IPS-18a (cell line): ENCODE data around the gene ADAMTSL5.
"Not testable (repeated sequence)": the region's sequence is repeated elsewhere in the genome, so short reads cannot be mapped to it uniquely, and the experiment has no call there.

Experiments
- H3K27ac ChIP-seq: one replicate; pipeline ENCODE4 v1.5.1; 2013; ENCODE audit warnings: low read length
- H3K27me3 ChIP-seq: one replicate; pipeline ENCODE4 v1.6.1; 2013; ENCODE audit warnings: mild to moderate bottlenecking, low read length; ENCODE audit not compliant: control insufficient read depth, insufficient read depth
- H3K36me3 ChIP-seq: one replicate; pipeline ENCODE4 v1.6.1; 2013; ENCODE audit warnings: low read depth, low read length; ENCODE audit not compliant: control insufficient read depth
- H3K4me1 ChIP-seq: one replicate; pipeline ENCODE4 v1.6.1; 2013; ENCODE audit warnings: low read depth, low read length; ENCODE audit not compliant: control insufficient read depth
- H3K4me3 ChIP-seq: one replicate; pipeline ENCODE4 v1.5.1; 2013; ENCODE audit warnings: low read length
- H3K9ac ChIP-seq: one replicate; pipeline ENCODE4 v1.6.1; 2013; ENCODE audit warnings: mild to moderate bottlenecking, low read length, moderate library complexity
- H3K9me3 ChIP-seq: one replicate; pipeline ENCODE4 v1.6.1; 2013; ENCODE audit warnings: low read depth, low read length; ENCODE audit not compliant: control insufficient read depth

The ADAMTSL5 gene

GRCh38 chr19:1499231-1499630, 13.6 kb downstream of the ADAMTSL5 start:
- H3K36me3 ChIP-seq, H3K27ac ChIP-seq, H3K4me3 ChIP-seq, H3K9ac ChIP-seq, H3K9me3 ChIP-seq, H3K4me1 ChIP-seq: not testable (repeated sequence)
- peaks cover 17% of the 10 kb centered on the region for H3K27me3 ChIP-seq

GRCh38 chr19:1497578-1498235, 15.1 kb downstream of the ADAMTSL5 start:
- H3K9me3 ChIP-seq: no peaks in the 10 kb centered on the region
- H3K4me1 ChIP-seq: no peaks in the 10 kb centered on the region
- H3K36me3 ChIP-seq: no peaks in the 10 kb centered on the region
- H3K27me3 ChIP-seq: peaks cover 7% of the 10 kb centered on the region
- H3K4me3 ChIP-seq: no peak overlapping the region
- no peak overlapping the region for H3K27ac ChIP-seq
- no peak overlapping the region for H3K9ac ChIP-seq

GRCh38 chr19:1496714-1497577, 15.9 kb downstream of the ADAMTSL5 start:
- Histone ChIP-seq H3K9ac (no peak overlapping the region), H3K27ac (no peak overlapping the region), H3K27me3 (peaks cover 13% of the 10 kb centered on the region), H3K4me3 (no peak overlapping the region), H3K9me3 (no peaks in the 10 kb centered on the region), H3K36me3 (no peaks in the 10 kb centered on the region), H3K4me1 (no peaks in the 10 kb centered on the region)

- H3K4me3 ChIP-seq: no peak overlapping the region
- H3K36me3 ChIP-seq: no peaks in the 10 kb centered on the region
- no peaks in the 10 kb centered on the region for H3K4me1 ChIP-seq
- no peak overlapping the region for H3K27ac ChIP-seq
- H3K9ac ChIP-seq: no peak overlapping the region
- no peaks in the 10 kb centered on the region for H3K9me3 ChIP-seq
- H3K27me3 ChIP-seq: peaks cover 22% of the 10 kb centered on the region
These were observed 16.8 kb downstream of the ADAMTSL5 start for GRCh38 chr19:1495799-1496713.

GRCh38 chr19:1495051-1495798, 17.6 kb downstream of the ADAMTSL5 start:
- Histone ChIP-seq H3K36me3 (no peaks in the 10 kb centered on the region), H3K27me3 (peaks cover 22% of the 10 kb centered on the region), H3K27ac (no peak overlapping the region), H3K4me1 (no peaks in the 10 kb centered on the region), H3K9ac (no peak overlapping the region), H3K4me3 (no peak overlapping the region), H3K9me3 (no peaks in the 10 kb centered on the region)

GRCh38 chr19:1494115-1494815, 18.6 kb downstream of the ADAMTSL5 start:
- no peak overlapping the region for H3K9ac ChIP-seq

GRCh38 chr19:1492474-1493006, 20.3 kb downstream of the ADAMTSL5 start:
- no peak overlapping the region for H3K27ac ChIP-seq
- no peaks in the 10 kb centered on the region for H3K36me3 ChIP-seq
- H3K4me3 ChIP-seq: no peak overlapping the region
- no peaks in the 10 kb centered on the region for H3K9me3 ChIP-seq
- peaks cover 22% of the 10 kb centered on the region for H3K27me3 ChIP-seq
- H3K9ac ChIP-seq: no peak overlapping the region
- no peaks in the 10 kb centered on the region for H3K4me1 ChIP-seq

More at GRCh38 chr19:1494115-1494815, 18.6 kb downstream of the ADAMTSL5 start:
- Histone ChIP-seq H3K4me3 (no peak overlapping the region), H3K36me3 (no peaks in the 10 kb centered on the region), H3K4me1 (no peaks in the 10 kb centered on the region), H3K27ac (no peak overlapping the region), H3K27me3 (peaks cover 22% of the 10 kb centered on the region), H3K9me3 (no peaks in the 10 kb centered on the region)

- Histone ChIP-seq H3K9me3 (no peaks in the 10 kb centered on the region), H3K27ac (no peak overlapping the region), H3K27me3 (peaks cover 22% of the 10 kb centered on the region), H3K4me1 (no peaks in the 10 kb centered on the region), H3K36me3 (no peaks in the 10 kb centered on the region), H3K9ac (no peak overlapping the region), H3K4me3 (peak overlapping the region; percentile 52)
These were observed 21.0 kb downstream of the ADAMTSL5 start for GRCh38 chr19:1491849-1492170.

GRCh38 chr19:1491114-1491848, 21.5 kb downstream of the ADAMTSL5 start, which contains the start of gene REEP6:
TSS of gene REEP6 (plus strand) at chr19:1491181. CDS start at chr19:1491270, 89 bp downstream.
- peak within 1 kb of the TSS; percentile 44 for H3K9ac ChIP-seq
- H3K36me3 ChIP-seq: no peaks in the 10 kb centered on the region
- H3K4me1 ChIP-seq: no peaks in the 10 kb centered on the region
- H3K27me3 ChIP-seq: peaks cover 22% of the 10 kb centered on the region
- H3K4me3 ChIP-seq: peak within 1 kb of the TSS; percentile 70
- H3K27ac ChIP-seq: peak within 1 kb of the TSS; percentile 72
- no peaks in the 10 kb centered on the region for H3K9me3 ChIP-seq
